DOHH2 (cell line): ENCODE results near the gene POP5.

Source experiments
- H3F3A ChIP-seq: fragments of 200-600 bp; sonication (generic), shearing (Covaris generic); 2 replicates; pipeline ENCODE4 v1.6.0; 2016; ENCODE audit warnings: antibody characterized with exemption, mild to moderate bottlenecking; ENCODE audit not compliant: control insufficient read depth, insufficient read depth
- H3K27ac ChIP-seq: fragments of 200-600 bp; sonication (generic); 2 replicates; pipeline ENCODE4 v1.5.1; 2014; ENCODE audit warnings: low read depth, mild to moderate bottlenecking, low read length, moderate library complexity
- H3K27me3 ChIP-seq: fragments of 200-600 bp; sonication (generic); 2 replicates; pipeline ENCODE4 v1.6.1; 2014; ENCODE audit warnings: mild to moderate bottlenecking, low read length, mixed read lengths; ENCODE audit not compliant: control insufficient read depth
- H3K36me3 ChIP-seq: fragments of 200-600 bp; sonication (generic); 2 replicates; pipeline ENCODE4 v1.6.1; 2014; ENCODE audit warnings: mild to moderate bottlenecking, low read length, moderate library complexity, mixed read lengths; ENCODE audit not compliant: control insufficient read depth
- H3K4me1 ChIP-seq: fragments of 200-600 bp; sonication (generic); 2 replicates; pipeline ENCODE4 v1.6.1; 2014; ENCODE audit warnings: mild to moderate bottlenecking, low read length, mixed read lengths; ENCODE audit not compliant: control insufficient read depth
- H3K4me2 ChIP-seq: fragments of 200-600 bp; sonication (generic); 2 replicates; pipeline ENCODE4 v1.6.0; 2014; ENCODE audit warnings: mild to moderate bottlenecking, low read length, moderate library complexity
- H3K4me3 ChIP-seq: fragments of 200-600 bp; sonication (generic); 2 replicates; pipeline ENCODE4 v1.5.1; 2014; ENCODE audit warnings: mild to moderate bottlenecking, low read length, mixed read lengths
- H3K79me2 ChIP-seq: fragments of 200-600 bp; sonication (generic); 2 replicates; pipeline ENCODE4 v1.6.1; 2014; ENCODE audit warnings: mild to moderate bottlenecking, low read length, mixed read lengths; ENCODE audit not compliant: control insufficient read depth
- H3K9me2 ChIP-seq: fragments of 200-600 bp; sonication (generic); replicated peaks from 2 replicates; pipeline ENCODE4 v1.6.1; 2014; ENCODE audit warnings: mild to moderate bottlenecking, low read length, mixed read lengths; ENCODE audit not compliant: control insufficient read depth
- H3K9me3 ChIP-seq: fragments of 200-600 bp; sonication (generic); 2 replicates; pipeline ENCODE4 v1.6.1; 2014; ENCODE audit warnings: antibody characterized with exemption, low read length, mixed read lengths; ENCODE audit not compliant: control insufficient read depth, insufficient read depth
- H4K20me1 ChIP-seq: fragments of 200-600 bp; sonication (generic); 2 replicates; pipeline ENCODE4 v1.6.0; 2014; ENCODE audit warnings: low read depth, mild to moderate bottlenecking, antibody characterized with exemption, low read length, moderate library complexity; ENCODE audit not compliant: control insufficient read depth, insufficient read depth
- EZH2phosphoT487 ChIP-seq: fragments of 200-600 bp; sonication (generic); IDR thresholded peaks from 2 replicates; pipeline ENCODE4 v1.6.1; 2017; ENCODE audit warnings: borderline replicate concordance, mild to moderate bottlenecking, antibody characterized with exemption, low read length, moderate library complexity, mixed read lengths
- TF ChIP-seq, protein P1 (sequence below): fragments of 200-600 bp; sonication (generic); IDR thresholded peaks from one replicate; pipeline ENCODE4 v1.5.1; 2014; ENCODE audit warnings: antibody characterized with exemption, mild to moderate bottlenecking, low read depth, low read length; ENCODE audit not compliant: poor library complexity, severe bottlenecking

POP5 gene

DNA sequence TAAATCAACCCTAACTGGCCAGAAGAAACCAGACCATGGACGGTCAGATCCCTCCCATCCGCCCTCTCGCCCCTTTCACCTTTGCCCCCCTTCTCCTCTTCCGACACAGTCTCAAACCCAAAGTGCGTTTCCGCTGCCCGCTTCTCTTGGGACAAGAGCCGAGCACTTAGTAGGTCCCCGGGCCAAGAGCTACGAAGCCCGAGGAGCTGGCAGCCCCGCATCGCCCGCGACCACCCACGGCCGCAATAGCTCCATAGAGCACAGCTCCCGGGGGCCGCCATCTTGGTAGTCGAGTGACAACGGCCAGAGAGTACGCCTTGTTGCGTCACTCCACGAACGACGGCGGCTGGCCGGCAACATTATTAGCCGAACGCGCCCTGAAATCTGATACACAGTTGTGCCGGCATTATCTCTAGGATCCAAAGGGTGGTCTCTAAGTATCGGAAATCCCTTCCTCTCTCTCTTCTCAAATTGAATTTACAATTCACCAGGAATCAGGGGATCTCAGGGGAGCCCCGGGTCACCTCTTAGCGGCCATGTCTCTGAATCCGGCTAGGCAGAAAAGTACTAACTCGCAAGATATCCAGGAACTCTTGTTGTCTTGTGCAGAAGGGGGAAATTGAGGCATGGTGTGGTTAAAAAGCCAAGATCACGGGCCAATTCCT, 52.2 kb downstream of the POP5 start, which contains the start of gene COQ5:
COQ5 (minus strand) TSS at position 298 of the 665 bp plus-strand sequence; CDS start at position 281, 17 bp downstream.
- peaks cover 6% of the 10 kb centered on the region; the same call in 1 of the 2 replicates for H3F3A ChIP-seq
- peaks cover 26% of the 10 kb centered on the region for H3K4me1 ChIP-seq
- H4K20me1 ChIP-seq = no peaks in the 10 kb centered on the region
- H3K9me3 ChIP-seq = no peaks in the 10 kb centered on the region
- peak within 1 kb of the TSS; percentile 43 for H3K27ac ChIP-seq
- peak within 1 kb of the TSS; percentile 86 for H3K4me3 ChIP-seq
- H3K36me3 ChIP-seq = peaks cover 5% of the 10 kb centered on the region; the same call in 1 of the 2 replicates
- peaks cover 15% of the 10 kb centered on the region for H3K79me2 ChIP-seq
- TF ChIP-seq EZH2phosphoT487 = no peak
- TF ChIP-seq, protein P1, sequence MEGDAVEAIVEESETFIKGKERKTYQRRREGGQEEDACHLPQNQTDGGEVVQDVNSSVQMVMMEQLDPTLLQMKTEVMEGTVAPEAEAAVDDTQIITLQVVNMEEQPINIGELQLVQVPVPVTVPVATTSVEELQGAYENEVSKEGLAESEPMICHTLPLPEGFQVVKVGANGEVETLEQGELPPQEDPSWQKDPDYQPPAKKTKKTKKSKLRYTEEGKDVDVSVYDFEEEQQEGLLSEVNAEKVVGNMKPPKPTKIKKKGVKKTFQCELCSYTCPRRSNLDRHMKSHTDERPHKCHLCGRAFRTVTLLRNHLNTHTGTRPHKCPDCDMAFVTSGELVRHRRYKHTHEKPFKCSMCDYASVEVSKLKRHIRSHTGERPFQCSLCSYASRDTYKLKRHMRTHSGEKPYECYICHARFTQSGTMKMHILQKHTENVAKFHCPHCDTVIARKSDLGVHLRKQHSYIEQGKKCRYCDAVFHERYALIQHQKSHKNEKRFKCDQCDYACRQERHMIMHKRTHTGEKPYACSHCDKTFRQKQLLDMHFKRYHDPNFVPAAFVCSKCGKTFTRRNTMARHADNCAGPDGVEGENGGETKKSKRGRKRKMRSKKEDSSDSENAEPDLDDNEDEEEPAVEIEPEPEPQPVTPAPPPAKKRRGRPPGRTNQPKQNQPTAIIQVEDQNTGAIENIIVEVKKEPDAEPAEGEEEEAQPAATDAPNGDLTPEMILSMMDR = no peak
- H3K9me2 ChIP-seq = no peaks in the 10 kb centered on the region
- no peaks in the 10 kb centered on the region for H3K27me3 ChIP-seq
- peak within 1 kb of the TSS; percentile 78 for H3K4me2 ChIP-seq
